ENCODE results near the gene TEAD1. TPM values are rescaled to one million over a fixed set of nuclear protein-coding genes. Genes with fewer than 3 reads are reported as not detected.

Gene TEAD1
- total and polyA plus RNA-seq, 9 of the 15 experiments (the other 6 are each of a cell fraction or from before 2014, with no cell fraction given), result 1.7 to 17.7 (median 10.8) TPM

DNA sequence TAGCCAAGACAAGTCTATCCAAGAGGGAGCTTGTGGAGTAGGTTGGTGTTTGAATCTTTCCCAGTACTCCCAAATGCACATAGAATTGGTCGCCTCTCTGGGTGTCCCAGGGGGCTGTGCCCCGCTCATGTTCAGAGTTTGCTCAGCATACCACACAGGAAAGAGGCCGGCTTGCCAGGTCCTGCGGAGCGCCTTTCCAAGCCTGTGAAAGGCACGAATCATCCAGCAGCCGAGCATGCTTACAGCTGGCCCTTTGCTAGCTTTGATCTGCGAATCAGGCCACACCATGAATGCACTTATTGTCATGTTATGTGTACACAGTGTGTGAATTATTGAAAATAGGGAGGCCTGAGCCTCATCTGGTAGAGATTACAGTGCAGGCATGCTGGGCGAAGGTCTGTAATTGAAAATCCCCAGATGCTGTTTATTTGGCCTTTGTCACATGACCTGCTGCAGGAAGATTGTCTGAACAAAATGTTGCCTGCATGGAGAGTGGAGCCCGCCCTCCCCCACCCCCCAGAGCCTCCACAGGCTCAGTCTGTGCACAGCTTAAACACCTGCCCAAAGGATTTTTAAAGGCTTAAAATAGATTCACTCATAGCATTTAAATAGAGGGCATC is 171.6 kb downstream of the TEAD1 start (continued):
- TF ChIP-seq L3MBTL2 (IDR thresholded peaks at IDR 0.05) (peak; percentile 28; the same call in 1 of the 2 replicates), DMBX1 (CRISPR knock-in tag; IDR thresholded peaks at IDR 0.05; ENCODE audit: borderline replicate concordance) (0 out of 2 replicates have a peak, but pooled peaks have one; percentile 28), RNF2 (IDR thresholded peaks at IDR 0.05) (no peak), C11orf30 (IDR thresholded peaks at IDR 0.05; ENCODE audit: low read depth) (no peak), RFX7 (CRISPR knock-in tag; IDR thresholded peaks at IDR 0.05) (no peak), ZBTB17 (CRISPR knock-in tag; IDR thresholded peaks at IDR 0.05) (no peak), PHTF2 (CRISPR knock-in tag; IDR thresholded peaks at IDR 0.05) (no peak), NCOR1 (IDR thresholded peaks at IDR 0.05) (peak; percentile 15; the same call in 1 of the 2 replicates), STAG1 (CRISPR knock-in tag; IDR thresholded peaks at IDR 0.05; ENCODE audit: borderline replicate concordance) (no peak), TEAD4 (IDR thresholded peaks at IDR 0.05; ENCODE audit: low read length) (peak; percentile 46), TEAD4 (CRISPR knock-in tag; IDR thresholded peaks at IDR 0.05; ENCODE audit: borderline replicate concordance) (no peak), MTA3 (IDR thresholded peaks at IDR 0.05; ENCODE audit: borderline replicate concordance) (no peak)
- TF ChIP-seq, protein P1, sequence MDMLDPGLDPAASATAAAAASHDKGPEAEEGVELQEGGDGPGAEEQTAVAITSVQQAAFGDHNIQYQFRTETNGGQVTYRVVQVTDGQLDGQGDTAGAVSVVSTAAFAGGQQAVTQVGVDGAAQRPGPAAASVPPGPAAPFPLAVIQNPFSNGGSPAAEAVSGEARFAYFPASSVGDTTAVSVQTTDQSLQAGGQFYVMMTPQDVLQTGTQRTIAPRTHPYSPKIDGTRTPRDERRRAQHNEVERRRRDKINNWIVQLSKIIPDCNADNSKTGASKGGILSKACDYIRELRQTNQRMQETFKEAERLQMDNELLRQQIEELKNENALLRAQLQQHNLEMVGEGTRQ (CRISPR knock-in tag; IDR thresholded peaks at IDR 0.05), result peak; percentile 62
- TF ChIP-seq, protein P2, sequence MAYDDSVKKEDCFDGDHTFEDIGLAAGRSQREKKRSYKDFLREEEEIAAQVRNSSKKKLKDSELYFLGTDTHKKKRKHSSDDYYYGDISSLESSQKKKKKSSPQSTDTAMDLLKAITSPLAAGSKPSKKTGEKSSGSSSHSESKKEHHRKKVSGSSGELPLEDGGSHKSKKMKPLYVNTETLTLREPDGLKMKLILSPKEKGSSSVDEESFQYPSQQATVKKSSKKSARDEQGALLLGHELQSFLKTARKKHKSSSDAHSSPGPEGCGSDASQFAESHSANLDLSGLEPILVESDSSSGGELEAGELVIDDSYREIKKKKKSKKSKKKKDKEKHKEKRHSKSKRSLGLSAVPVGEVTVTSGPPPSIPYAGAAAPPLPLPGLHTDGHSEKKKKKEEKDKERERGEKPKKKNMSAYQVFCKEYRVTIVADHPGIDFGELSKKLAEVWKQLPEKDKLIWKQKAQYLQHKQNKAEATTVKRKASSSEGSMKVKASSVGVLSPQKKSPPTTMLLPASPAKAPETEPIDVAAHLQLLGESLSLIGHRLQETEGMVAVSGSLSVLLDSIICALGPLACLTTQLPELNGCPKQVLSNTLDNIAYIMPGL (CRISPR knock-in tag; IDR thresholded peaks at IDR 0.05), result no peak
- TF ChIP-seq, protein P3, sequence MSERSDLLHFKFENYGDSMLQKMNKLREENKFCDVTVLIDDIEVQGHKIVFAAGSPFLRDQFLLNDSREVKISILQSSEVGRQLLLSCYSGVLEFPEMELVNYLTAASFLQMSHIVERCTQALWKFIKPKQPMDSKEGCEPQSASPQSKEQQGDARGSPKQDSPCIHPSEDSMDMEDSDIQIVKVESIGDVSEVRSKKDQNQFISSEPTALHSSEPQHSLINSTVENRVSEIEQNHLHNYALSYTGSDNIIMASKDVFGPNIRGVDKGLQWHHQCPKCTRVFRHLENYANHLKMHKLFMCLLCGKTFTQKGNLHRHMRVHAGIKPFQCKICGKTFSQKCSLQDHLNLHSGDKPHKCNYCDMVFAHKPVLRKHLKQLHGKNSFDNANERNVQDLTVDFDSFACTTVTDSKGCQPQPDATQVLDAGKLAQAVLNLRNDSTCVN (CRISPR knock-in tag; IDR thresholded peaks at IDR 0.05), result no peak
- TF ChIP-seq, protein P4, sequence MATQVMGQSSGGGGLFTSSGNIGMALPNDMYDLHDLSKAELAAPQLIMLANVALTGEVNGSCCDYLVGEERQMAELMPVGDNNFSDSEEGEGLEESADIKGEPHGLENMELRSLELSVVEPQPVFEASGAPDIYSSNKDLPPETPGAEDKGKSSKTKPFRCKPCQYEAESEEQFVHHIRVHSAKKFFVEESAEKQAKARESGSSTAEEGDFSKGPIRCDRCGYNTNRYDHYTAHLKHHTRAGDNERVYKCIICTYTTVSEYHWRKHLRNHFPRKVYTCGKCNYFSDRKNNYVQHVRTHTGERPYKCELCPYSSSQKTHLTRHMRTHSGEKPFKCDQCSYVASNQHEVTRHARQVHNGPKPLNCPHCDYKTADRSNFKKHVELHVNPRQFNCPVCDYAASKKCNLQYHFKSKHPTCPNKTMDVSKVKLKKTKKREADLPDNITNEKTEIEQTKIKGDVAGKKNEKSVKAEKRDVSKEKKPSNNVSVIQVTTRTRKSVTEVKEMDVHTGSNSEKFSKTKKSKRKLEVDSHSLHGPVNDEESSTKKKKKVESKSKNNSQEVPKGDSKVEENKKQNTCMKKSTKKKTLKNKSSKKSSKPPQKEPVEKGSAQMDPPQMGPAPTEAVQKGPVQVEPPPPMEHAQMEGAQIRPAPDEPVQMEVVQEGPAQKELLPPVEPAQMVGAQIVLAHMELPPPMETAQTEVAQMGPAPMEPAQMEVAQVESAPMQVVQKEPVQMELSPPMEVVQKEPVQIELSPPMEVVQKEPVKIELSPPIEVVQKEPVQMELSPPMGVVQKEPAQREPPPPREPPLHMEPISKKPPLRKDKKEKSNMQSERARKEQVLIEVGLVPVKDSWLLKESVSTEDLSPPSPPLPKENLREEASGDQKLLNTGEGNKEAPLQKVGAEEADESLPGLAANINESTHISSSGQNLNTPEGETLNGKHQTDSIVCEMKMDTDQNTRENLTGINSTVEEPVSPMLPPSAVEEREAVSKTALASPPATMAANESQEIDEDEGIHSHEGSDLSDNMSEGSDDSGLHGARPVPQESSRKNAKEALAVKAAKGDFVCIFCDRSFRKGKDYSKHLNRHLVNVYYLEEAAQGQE (IDR thresholded peaks at IDR 0.05; ENCODE audit: borderline replicate concordance), result 0 out of 2 replicates have a peak, but pooled peaks have one; percentile 3
- TF ChIP-seq, protein P4 (CRISPR knock-in tag; IDR thresholded peaks at IDR 0.05; ENCODE audit: low read depth), result no peak
